ENCODE measurements around the gene GLB1L2.

Gene GLB1L2

GRCh38 chr11:134405436-134405835, 73.6 kb downstream of the GLB1L2 start:
- no peak for DNase-seq (ENCODE audit: low read depth)

- no peak for DNase-seq (ENCODE audit: low read depth)
Observed at GRCh38 chr11:134405841-134406240, 74.1 kb downstream of the GLB1L2 start.

GRCh38 chr11:134406264-134407185, 74.7 kb downstream of the GLB1L2 start:
- no peak for DNase-seq (ENCODE audit: low read depth)

- no peak for DNase-seq (ENCODE audit: low read depth)
Observed at GRCh38 chr11:134407321-134407828, 75.6 kb downstream of the GLB1L2 start.

- no peak for DNase-seq (ENCODE audit: low read depth)
Observed at GRCh38 chr11:134407923-134408322, 76.1 kb downstream of the GLB1L2 start.

GRCh38 chr11:134409552-134410429, 78.0 kb downstream of the GLB1L2 start:
- DNase-seq (ENCODE audit: low read depth): no peak

GRCh38 chr11:134410766-134411165, 79.0 kb downstream of the GLB1L2 start:
- no peak for DNase-seq (ENCODE audit: low read depth)

- DNase-seq (ENCODE audit: low read depth): no peak
Observed at GRCh38 chr11:134412203-134413042, 80.6 kb downstream of the GLB1L2 start, which contains the start of gene B3GAT1. Gene B3GAT1 (minus strand): TSS chr11:134412242. CDS start chr11:134387659, 24,583 bp downstream.

GRCh38 chr11:134413043-134413825, 81.4 kb downstream of the GLB1L2 start:
- DNase-seq (ENCODE audit: low read depth): no peak

- DNase-seq (ENCODE audit: low read depth): no peak
Observed at GRCh38 chr11:134413826-134414731, 82.3 kb downstream of the GLB1L2 start.

GRCh38 chr11:134414766-134415765, 83.3 kb downstream of the GLB1L2 start:
- DNase-seq (ENCODE audit: low read depth): no peak

- DNase-seq (ENCODE audit: low read depth): no peak
Observed at GRCh38 chr11:134416726-134417125, 84.9 kb downstream of the GLB1L2 start.

- no peak for DNase-seq (ENCODE audit: low read depth)
Observed at GRCh38 chr11:134417871-134418840, 86.4 kb downstream of the GLB1L2 start.

- DNase-seq (ENCODE audit: low read depth): no peak
Observed at GRCh38 chr11:134423106-134423505, 91.3 kb downstream of the GLB1L2 start.

- no peak for DNase-seq (ENCODE audit: low read depth)
Observed at GRCh38 chr11:134425413-134425812, 93.6 kb downstream of the GLB1L2 start.

All from T follicular helper cell (primary cell).